Measurements from ENCODE around the gene RCE1.

The RCE1 gene

GRCh38 chr11:66857927-66858185 is 14.6 kb downstream of the RCE1 start:
- no peak for DNase-seq

GRCh38 chr11:66858186-66858938 is 15.1 kb downstream of the RCE1 start:
- no peak for DNase-seq

GRCh38 chr11:66858939-66859685 is 15.9 kb downstream of the RCE1 start:
- DNase-seq = no peak

GRCh38 chr11:66859686-66860448 is 16.6 kb downstream of the RCE1 start:
- no peak for DNase-seq

GRCh38 chr11:66860449-66860831 is 17.2 kb downstream of the RCE1 start:
- DNase-seq = no peak

- DNase-seq = no peak
Measured at GRCh38 chr11:66861038-66861773, 18.0 kb downstream of the RCE1 start.

- DNase-seq = no peak
Measured at GRCh38 chr11:66861774-66862558, 18.7 kb downstream of the RCE1 start.

DNA sequence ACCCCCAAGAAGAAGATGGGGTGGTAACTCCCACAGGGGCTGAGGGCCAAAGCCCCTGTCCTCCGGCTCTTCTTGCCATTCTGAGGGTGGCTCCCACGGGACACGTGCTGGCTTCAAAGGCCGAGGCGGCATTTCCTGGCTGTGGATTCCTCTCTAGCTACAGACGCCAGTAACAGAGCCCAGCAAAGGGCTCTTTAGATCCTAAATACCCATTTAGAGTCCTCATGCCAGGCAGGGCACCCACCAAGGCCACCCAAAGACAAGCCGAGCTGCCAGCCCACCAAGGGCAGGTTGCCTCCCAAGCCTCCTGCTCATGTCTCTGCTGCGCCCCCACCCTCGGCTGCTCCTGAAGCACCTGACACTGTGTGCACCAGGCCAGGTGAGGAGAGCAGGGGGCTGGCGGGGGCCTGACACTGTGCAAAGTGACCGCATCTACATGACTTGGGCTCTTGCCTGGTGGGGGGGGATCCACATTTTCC is 19.4 kb downstream of the RCE1 start:
- no peak for DNase-seq

DNA sequence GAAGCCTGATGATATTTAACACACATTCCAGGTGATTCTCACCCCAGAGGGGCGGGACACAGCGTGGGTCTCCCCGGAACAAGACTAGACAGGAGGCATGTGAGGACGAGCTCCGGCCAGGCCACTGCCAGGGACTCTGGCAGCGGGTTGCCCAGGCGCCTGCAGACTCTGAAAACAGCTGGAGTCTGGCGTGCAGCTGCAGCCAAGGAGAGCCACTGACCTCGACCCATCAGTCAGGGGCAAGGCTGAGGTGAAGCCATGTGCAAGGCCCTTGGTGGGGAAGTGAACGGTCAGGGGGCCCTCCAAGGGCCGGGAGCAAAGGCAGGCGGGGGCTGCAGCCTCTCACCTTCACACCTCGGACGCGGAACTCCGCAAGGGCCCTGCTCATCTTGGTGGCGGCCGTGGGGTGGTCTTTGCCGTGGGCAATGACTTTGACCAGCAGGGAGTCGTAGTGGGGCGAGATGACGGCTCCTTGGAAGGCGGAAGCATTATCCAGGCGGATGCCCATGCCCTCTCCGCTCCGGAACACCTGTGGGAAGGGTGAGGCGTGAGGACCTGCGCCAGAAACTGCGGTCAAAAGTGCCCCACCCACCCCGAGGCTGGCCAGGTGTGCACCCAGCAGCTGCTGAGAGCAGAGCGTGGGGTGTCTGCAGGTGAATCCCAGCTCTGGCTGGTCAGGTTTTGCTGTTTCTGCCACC is 20.3 kb downstream of the RCE1 start:
- DNase-seq = no peak

GRCh38 chr11:66864172-66864901 is 21.1 kb downstream of the RCE1 start:
- DNase-seq = no peak

- DNase-seq = no peak
Measured at GRCh38 chr11:66864924-66865697, 21.9 kb downstream of the RCE1 start.

DNA sequence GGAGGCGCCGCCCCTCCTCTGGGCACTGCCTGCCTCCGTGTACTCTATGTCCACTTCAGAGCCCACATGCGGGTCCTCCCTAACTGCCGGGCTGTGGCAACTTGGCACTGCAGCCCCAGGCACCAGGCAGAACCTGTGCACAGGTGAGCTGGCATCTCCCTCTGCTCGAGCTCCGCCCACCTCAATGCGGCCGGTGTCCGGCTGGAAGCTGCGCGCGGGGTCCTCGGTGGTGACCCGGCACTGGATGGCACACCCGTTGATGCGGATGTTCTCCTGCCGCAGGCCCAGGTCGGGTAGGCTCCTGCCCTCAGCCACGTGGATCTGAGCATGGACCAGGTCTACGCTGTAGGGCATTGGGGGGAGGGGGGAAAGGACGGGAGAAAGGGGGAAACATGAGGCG is 22.8 kb downstream of the RCE1 start:
- DNase-seq = no peak

- no peak for DNase-seq
Measured at GRCh38 chr11:66866511-66866986, 23.3 kb downstream of the RCE1 start.

- DNase-seq = no peak
Measured at GRCh38 chr11:66867425-66868040, 24.3 kb downstream of the RCE1 start.

GRCh38 chr11:66868082-66868725 is 25.0 kb downstream of the RCE1 start:
- no peak for DNase-seq

GRCh38 chr11:66868726-66869566 is 25.7 kb downstream of the RCE1 start:
- DNase-seq = no peak

DNA sequence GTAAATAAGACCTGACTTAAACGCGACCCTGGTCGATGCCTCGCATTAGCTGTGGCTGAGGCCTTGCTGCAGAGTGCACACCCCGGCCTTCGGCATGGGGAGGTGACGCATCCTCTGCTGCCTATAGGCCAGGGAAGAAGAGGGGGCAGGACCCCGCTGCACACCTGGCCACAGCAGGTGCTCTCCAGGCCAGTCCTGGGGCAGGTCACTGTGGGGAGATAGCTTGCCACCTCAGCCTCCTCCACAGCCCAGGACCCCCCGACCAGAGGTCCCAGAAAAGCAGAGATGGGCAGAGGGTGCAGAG is 26.3 kb downstream of the RCE1 start:
- no peak for DNase-seq

- DNase-seq = no peak
Measured at GRCh38 chr11:66870131-66870530, 26.9 kb downstream of the RCE1 start.

Measured in NCI-H1105 (cell line).